Lower leg skin (tissue), 4 donors: ENCODE data around the gene DECR2. TPM values are rescaled to one million over a fixed set of nuclear protein-coding genes. Genes with fewer than 3 reads are reported as not detected.
A peak's percentile ranks its signal among the peaks of the same experiment; 100 is the strongest.

Experiments used
- DNase-seq, 2 donors: peaks; one replicate each; pipeline ENCODE4 v3.0.0-alpha.2; 2019; ENCODE audit warnings: low spot score in 2 of 2
- H3K4me3 ChIP-seq: fragments of 200-600 bp; sonication (generic); 2 replicates; pipeline ENCODE4 v1.5.1; 2017; ENCODE audit warnings: mild to moderate bottlenecking, low read depth; ENCODE audit not compliant: poor library complexity, severe bottlenecking
- POLR2A ChIP-seq, 2 donors: fragments of 450-650 bp; IDR thresholded peaks; one replicate each; pipeline ENCODE4 v1.6.1; 2016 to 2017; ENCODE audit warnings: antibody characterized with exemption in 2 of 2, mild to moderate bottlenecking in 1 of 2, moderate library complexity in 1 of 2
- WGBS, 2 donors: methylation state at CpG; one replicate each; pipeline ENCODE4 v1.1.5; 2018; 5-methylcytosine and 5-hydroxymethylcytosine counted together
- intact Hi-C: fragments of 100-400 bp; cut with DNase I; formaldehyde crosslinking; loops from one replicate; pipeline ENCODE4 v1.15.0; 2023; ENCODE audit warnings: low total_unique reads
- total RNA-seq, 4 donors: library from RNA; depleted of rRNA; stranded (reverse); fragments of >200 nt; gene quantifications; one replicate each; pipeline ENCODE4 v1.1.0, GENCODE V29; 2016
- TF ChIP-seq, protein P1 (sequence below), 3 donors: fragments of 450-650 bp; IDR thresholded peaks; one replicate each; pipeline ENCODE4 v1.5.1; 2016; ENCODE audit warnings: antibody characterized with exemption in 3 of 3, mild to moderate bottlenecking in 3 of 3, moderate library complexity in 2 of 3

Gene DECR2
- total RNA-seq, 4 donors from 2014 or later, result 14.0 to 21.0 (median 18.8) TPM

DNA sequence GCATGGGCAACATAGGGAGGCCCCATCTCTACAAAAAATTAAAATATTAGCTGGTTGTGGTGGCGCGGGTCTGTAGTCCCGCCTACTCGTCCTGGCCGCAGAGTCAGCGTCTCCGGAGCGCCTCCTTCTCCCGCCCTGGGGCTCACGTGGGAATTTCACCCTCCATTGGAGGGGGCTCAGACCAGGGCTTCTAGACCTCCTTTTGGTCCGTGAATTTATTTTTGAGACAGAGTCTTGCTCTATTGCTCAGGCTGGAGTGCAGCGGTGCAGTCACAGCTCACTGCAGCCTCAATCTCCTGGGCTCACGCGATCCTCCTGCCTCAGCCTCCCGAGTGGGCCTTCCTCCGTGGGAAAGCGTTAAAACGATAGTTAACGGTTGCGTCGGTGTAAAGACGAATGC, 5.1 kb upstream of the DECR2 start:
- intact Hi-C loops, result no loop called here
- 5 to 9% methylated on average over 22 of the region's 22 CpGs for WGBS, 2 donors
- TF ChIP-seq, protein P1, sequence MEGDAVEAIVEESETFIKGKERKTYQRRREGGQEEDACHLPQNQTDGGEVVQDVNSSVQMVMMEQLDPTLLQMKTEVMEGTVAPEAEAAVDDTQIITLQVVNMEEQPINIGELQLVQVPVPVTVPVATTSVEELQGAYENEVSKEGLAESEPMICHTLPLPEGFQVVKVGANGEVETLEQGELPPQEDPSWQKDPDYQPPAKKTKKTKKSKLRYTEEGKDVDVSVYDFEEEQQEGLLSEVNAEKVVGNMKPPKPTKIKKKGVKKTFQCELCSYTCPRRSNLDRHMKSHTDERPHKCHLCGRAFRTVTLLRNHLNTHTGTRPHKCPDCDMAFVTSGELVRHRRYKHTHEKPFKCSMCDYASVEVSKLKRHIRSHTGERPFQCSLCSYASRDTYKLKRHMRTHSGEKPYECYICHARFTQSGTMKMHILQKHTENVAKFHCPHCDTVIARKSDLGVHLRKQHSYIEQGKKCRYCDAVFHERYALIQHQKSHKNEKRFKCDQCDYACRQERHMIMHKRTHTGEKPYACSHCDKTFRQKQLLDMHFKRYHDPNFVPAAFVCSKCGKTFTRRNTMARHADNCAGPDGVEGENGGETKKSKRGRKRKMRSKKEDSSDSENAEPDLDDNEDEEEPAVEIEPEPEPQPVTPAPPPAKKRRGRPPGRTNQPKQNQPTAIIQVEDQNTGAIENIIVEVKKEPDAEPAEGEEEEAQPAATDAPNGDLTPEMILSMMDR (IDR thresholded peaks at IDR 0.05), result no peak

DNA sequence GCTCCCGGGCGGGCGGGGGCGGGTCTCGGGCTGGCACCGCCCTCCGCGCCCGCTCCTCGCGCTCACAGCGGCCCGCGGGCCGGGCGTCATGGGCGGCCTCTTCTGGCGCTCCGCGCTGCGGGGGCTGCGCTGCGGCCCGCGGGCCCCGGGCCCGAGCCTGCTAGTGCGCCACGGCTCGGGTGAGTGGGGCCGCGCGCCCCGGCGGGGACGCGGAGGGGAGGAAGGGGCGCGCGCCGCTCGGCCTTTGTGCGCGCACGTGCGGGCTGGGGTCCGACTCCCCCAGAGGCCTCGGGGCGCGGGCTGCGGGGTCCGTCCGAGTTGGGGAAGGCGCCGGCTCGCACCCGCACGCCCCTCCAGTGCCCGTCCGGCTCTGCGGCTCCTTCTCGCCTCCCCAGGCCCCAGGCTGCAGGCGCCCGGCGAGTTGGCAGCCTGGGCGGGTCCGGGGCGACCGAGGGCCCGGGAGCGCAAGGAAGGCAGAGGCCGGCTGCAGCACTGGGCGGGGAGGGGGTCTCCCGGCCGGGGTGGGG, 4.5 kb upstream of the DECR2 start, which contains the start of gene NME4:
NME4 (plus strand) TSS at position 65 of the 527 bp plus-strand sequence; CDS start at position 89, 24 bp downstream.
- 0% methylated on average over 45 of the region's 75 CpGs; no CpG with 5 or more reads in 1 of the 2 donors for WGBS, 2 donors
- peak within 1 kb of the TSS; percentile 44 for H3K4me3 ChIP-seq
- TF ChIP-seq POLR2A (IDR thresholded peaks at IDR 0.05), result no peak
- TF ChIP-seq, protein P1 (IDR thresholded peaks at IDR 0.05), result no peak
- DNase-seq, result no peak
- intact Hi-C loops, result no loop called here

More for the DNA sequence above, 5.1 kb upstream of the DECR2 start:
- DNase-seq, result no peak
- no peak overlapping the region for H3K4me3 ChIP-seq

DNA sequence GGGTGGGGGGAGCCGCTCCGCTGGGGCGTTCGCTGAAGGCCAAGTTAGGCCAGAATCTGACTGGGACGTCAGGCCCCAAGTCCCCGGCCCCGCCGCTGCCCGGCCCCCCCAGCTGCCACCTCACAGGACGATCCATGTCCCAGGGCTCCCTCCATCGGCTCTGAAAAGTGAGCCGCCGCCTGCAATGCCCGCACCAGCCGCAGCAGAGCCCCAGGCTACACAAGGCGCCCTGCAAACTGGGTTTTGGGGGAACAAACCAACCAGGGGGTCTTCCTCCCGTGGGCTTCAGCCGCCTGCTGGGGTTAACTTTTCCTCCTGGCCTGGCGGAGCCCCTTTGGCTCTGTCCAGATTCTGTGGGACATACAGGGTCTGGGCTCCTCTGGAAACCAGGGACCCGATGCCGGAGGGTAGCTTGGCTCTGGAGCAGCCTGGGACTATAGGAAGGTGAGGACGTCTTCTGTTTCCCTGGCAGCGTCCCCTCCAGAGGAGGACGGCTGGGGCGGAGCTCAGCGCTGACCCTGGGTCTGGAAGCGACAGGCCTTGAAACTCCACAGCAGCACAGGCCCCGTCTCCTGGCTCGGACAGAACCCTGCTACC, 3.9 kb upstream of the DECR2 start:
- intact Hi-C loops, result no loop called here

DNA sequence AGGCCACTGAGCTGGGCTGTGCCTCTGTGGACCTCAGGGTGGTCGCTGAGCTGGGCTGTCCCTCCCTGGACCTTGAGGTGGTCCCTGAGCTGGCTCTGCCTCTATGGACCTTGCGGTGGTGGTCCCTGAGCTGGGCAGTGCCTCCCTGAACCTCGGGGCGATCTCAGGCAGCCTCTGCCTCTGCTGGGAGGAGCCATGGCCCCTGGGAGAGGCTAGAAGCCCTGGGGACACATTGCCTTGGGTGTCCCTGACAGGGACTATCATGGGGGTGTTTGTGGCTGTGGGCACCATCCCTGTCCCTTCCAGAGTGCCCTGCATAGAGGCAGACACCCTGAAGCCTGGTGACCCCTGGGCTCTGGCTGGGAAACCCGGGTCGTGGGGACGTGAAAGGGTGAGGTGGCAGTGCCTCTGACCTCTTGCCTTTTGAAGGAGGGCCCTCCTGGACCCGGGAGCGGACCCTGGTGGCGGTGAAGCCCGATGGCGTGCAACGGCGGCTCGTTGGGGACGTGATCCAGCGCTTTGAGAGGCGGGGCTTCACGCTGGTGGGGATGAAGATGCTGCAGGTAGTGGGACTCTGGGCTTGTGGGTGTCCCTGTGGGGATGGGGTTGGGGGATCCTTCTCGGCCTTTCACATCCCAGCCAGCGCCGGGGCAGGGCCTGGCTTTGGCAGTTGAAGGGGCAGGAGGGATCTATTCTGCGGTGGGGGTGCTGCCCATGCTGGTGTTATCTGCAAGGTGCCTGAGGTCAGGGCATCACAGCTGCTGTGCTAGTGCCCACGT, 2.9 kb upstream of the DECR2 start:
- TF ChIP-seq, protein P1 (IDR thresholded peaks at IDR 0.05), result no peak
- no peak for TF ChIP-seq POLR2A (IDR thresholded peaks at IDR 0.05)
- DNase-seq, result no peak
- no peak overlapping the region for H3K4me3 ChIP-seq
- intact Hi-C loops, result no loop called here
- WGBS, 2 donors, result 85 to 86% methylated on average over 21 to 24 of the region's 24 CpGs

More for the DNA sequence above, 3.9 kb upstream of the DECR2 start:
- TF ChIP-seq, protein P1 (IDR thresholded peaks at IDR 0.05), result peak in 1 of 3 donors; percentile 18
- TF ChIP-seq POLR2A (IDR thresholded peaks at IDR 0.05), result no peak
- WGBS, 2 donors, result 28 to 56% methylated on average over 14 to 29 of the region's 29 CpGs
- DNase-seq, result peak in 1 of 2 donors; percentile 94
- no peak overlapping the region for H3K4me3 ChIP-seq

DNA sequence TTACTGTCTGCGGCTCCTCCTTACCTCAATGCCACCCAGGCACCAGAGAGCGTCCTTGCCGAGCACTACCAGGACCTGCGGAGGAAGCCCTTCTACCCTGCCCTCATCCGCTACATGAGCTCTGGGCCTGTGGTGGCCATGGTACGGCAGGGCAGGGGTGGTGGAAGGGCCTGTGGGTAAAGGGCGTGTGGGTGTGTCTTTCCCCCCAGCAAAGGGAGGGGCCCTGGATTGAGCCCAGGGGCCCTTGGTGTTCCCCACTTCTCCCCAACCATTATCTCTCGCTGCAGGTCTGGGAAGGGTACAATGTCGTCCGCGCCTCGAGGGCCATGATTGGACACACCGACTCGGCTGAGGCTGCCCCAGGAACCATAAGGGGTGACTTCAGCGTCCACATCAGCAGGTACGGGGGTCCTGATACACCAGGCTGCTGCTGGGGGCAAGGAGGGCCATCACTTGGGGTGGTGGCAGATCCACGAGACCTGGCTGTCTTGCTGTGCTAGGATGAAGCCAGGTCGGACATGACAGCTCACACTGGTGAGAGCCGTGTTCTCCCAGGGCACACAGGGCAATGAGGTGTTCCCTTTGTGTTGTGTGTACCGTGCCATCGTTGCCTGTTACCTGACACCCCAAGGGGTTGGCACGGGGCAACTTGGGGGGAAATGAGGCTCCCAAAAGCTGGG, 2.2 kb upstream of the DECR2 start:
- H3K4me3 ChIP-seq, result no peak overlapping the region
- TF ChIP-seq, protein P1 (IDR thresholded peaks at IDR 0.05), result no peak
- no peak for TF ChIP-seq POLR2A (IDR thresholded peaks at IDR 0.05)
- no peak for DNase-seq
- 79 to 88% methylated on average over 13 to 22 of the region's 22 CpGs for WGBS, 2 donors
- intact Hi-C loops, result no loop called here
